Endothelial cell of umbilical vein (primary cell): ENCODE measurements around the gene KCNJ5.

Experiments used
- EZH2 ChIP-seq: IDR thresholded peaks from 2 replicates; pipeline ENCODE4 v1.6.1; 2012; ENCODE audit warnings: borderline replicate concordance, low read depth, mild to moderate bottlenecking, moderate library complexity, low read length, inconsistent platforms; ENCODE audit not compliant: severe bottlenecking
- JUN ChIP-seq: IDR thresholded peaks from 2 replicates; pipeline ENCODE4 v1.6.1; 2011; ENCODE audit warnings: borderline replicate concordance, low read depth; ENCODE audit not compliant: insufficient read length, insufficient read depth
- MYC ChIP-seq: IDR thresholded peaks from one replicate; pipeline ENCODE4 v1.6.1; 2011; ENCODE audit warnings: mild to moderate bottlenecking, low read depth, low read length
- POLR2A ChIP-seq: IDR thresholded peaks from 2 replicates; pipeline ENCODE4 v1.6.1; 2012; ENCODE audit warnings: low read depth, mild to moderate bottlenecking, control low read depth, low read length
- POLR2AphosphoS5 ChIP-seq: IDR thresholded peaks from 2 replicates; pipeline ENCODE4 v1.6.1; 2012; ENCODE audit warnings: low read depth, mild to moderate bottlenecking, control low read depth, low read length, moderate library complexity; ENCODE audit not compliant: insufficient read depth
- TF ChIP-seq, protein P1 (sequence below), 2 donors: IDR thresholded peaks; 1 replicate in 1 of 2; 2 replicates in 1 of 2; pipeline ENCODE4 v1.5.1; 2011; ENCODE audit warnings: low read length in 2 of 2, mild to moderate bottlenecking in 2 of 2, moderate library complexity in 2 of 2, control low read depth in 1 of 2, inconsistent platforms in 1 of 2, low read depth in 1 of 2; ENCODE audit not compliant: insufficient read depth in 1 of 2; ENCODE audit errors: extremely low read depth in 1 of 2
- TF ChIP-seq, protein P2 (sequence below): IDR thresholded peaks from 2 replicates; pipeline ENCODE4 v1.6.1; 2011; ENCODE audit not compliant: insufficient read depth, insufficient read length

DNA sequence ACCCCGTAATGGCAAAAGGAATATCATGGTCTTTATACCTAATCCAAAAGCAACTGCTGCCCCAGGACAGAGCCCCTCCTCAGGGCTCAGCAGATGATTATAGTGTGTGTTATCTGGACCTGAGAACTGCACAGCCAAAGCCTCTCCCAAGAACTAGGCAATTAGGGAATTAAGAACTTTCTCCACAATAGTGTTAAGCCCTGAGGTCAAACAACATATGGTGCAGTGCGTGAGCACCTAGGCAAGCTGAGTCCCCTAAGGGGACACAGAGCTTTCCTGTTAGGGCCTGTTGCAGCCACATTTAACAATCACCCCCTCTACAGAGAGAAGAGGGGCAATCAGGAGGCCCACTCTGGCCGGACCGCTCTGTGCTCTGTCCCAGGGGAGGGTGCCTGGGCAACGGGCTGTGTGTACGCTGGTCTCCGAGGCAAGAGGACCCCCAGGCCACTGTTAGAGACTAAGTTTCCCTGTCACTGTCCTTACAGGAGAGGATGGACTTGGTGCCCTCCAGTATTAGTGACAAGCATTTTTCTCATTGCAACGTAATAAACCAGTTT, 1.4 kb upstream of the KCNJ5 start:
- TF ChIP-seq, protein P1, sequence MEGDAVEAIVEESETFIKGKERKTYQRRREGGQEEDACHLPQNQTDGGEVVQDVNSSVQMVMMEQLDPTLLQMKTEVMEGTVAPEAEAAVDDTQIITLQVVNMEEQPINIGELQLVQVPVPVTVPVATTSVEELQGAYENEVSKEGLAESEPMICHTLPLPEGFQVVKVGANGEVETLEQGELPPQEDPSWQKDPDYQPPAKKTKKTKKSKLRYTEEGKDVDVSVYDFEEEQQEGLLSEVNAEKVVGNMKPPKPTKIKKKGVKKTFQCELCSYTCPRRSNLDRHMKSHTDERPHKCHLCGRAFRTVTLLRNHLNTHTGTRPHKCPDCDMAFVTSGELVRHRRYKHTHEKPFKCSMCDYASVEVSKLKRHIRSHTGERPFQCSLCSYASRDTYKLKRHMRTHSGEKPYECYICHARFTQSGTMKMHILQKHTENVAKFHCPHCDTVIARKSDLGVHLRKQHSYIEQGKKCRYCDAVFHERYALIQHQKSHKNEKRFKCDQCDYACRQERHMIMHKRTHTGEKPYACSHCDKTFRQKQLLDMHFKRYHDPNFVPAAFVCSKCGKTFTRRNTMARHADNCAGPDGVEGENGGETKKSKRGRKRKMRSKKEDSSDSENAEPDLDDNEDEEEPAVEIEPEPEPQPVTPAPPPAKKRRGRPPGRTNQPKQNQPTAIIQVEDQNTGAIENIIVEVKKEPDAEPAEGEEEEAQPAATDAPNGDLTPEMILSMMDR (IDR thresholded peaks at IDR 0.05; ENCODE audit: extremely low read depth in 1 of 2, insufficient read depth in 1 of 2, low read depth in 1 of 2, low read length in 2 of 2): no peak
- TF ChIP-seq, protein P2, sequence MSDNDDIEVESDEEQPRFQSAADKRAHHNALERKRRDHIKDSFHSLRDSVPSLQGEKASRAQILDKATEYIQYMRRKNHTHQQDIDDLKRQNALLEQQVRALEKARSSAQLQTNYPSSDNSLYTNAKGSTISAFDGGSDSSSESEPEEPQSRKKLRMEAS: no peak
- no peak for TF ChIP-seq POLR2A
- no peak for TF ChIP-seq POLR2AphosphoS5
- no peak for TF ChIP-seq EZH2
- TF ChIP-seq MYC: no peak
- TF ChIP-seq JUN: no peak
